ENCODE results near the gene POLR1A.

- TF ChIP-seq EZH2 (IDR thresholded peaks at IDR 0.05; ENCODE audit: low read depth, low read length, severe bottlenecking), result no peak
- no peak for TF ChIP-seq ASH2L (IDR thresholded peaks at IDR 0.05; ENCODE audit: low read length)
- TF ChIP-seq HDAC6 (IDR thresholded peaks at IDR 0.05; ENCODE audit: low read depth, low read length), result no peak
- no peak for TF ChIP-seq CTCF (IDR thresholded peaks at IDR 0.05; ENCODE audit: control extremely low read depth in 1 of 3, insufficient read depth in 1 of 3, low read depth in 1 of 3, low read length in 3 of 3)
- TF ChIP-seq ATF2 (IDR thresholded peaks at IDR 0.05; ENCODE audit: low read length), result no peak
- no peak for TF ChIP-seq TAF1 (IDR thresholded peaks at IDR 0.05; ENCODE audit: low read depth, low read length)
- TF ChIP-seq RBBP5 (IDR thresholded peaks at IDR 0.05; ENCODE audit: borderline replicate concordance, low read depth, low read length), result no peak
- TF ChIP-seq RAD21 (IDR thresholded peaks at IDR 0.05 in 1 of 2, conservative IDR thresholded peaks at IDR 0.05 in 1 of 2; ENCODE audit: low read depth in 2 of 2, low read length in 2 of 2), result no peak
- no peak for TF ChIP-seq EP300 (IDR thresholded peaks at IDR 0.05; ENCODE audit: borderline replicate concordance in 1 of 2, low read depth in 2 of 2, low read length in 2 of 2)
These were observed 121.9 kb downstream of the POLR1A start for GRCh38 chr2:85983766-85984165.

Measured in H1 (cell line).